ENCODE data around the gene TMSB15A. TPM values are rescaled to one million over a fixed set of nuclear protein-coding genes. Genes with fewer than 3 reads are reported as not detected.

The TMSB15A gene
- total and polyA plus RNA-seq, 2 of the 8 experiments (the other 6 are each of a cell fraction or from before 2014, with no cell fraction given), result 87.6 to 189 TPM

- no peaks in the 10 kb centered on the region for H3K79me2 ChIP-seq (ENCODE audit: control insufficient read depth in 1 of 2, insufficient read depth in 2 of 2, low read length in 2 of 2)
- CTCF ChIA-PET (ENCODE audit: partially characterized antibody), result no interaction called here
- no peak for FAIRE-seq
- no peak for TF ChIP-seq KDM1A (IDR thresholded peaks at IDR 0.05; ENCODE audit: borderline replicate concordance, low read length)
- TF ChIP-seq TAF7 (optimal IDR thresholded peaks at IDR 0.05; ENCODE audit: borderline replicate concordance, low read depth, low read length), result no peak
- TF ChIP-seq CEBPB (IDR thresholded peaks at IDR 0.05; ENCODE audit: low read depth, low read length), result no peak
- no peak for TF ChIP-seq NANOG (IDR thresholded peaks at IDR 0.05; ENCODE audit: insufficient read depth, low read depth, low read length, poor library complexity, severe bottlenecking)
- TF ChIP-seq TAF1 (IDR thresholded peaks at IDR 0.05; ENCODE audit: low read depth, low read length), result no peak
- no peak for TF ChIP-seq TCF12 (IDR thresholded peaks at IDR 0.05; ENCODE audit: low read depth, low read length)
- no peak for TF ChIP-seq GTF2F1 (IDR thresholded peaks at IDR 0.05; ENCODE audit: borderline replicate concordance, low read depth, low read length)
- TF ChIP-seq, protein P1, sequence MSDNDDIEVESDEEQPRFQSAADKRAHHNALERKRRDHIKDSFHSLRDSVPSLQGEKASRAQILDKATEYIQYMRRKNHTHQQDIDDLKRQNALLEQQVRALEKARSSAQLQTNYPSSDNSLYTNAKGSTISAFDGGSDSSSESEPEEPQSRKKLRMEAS (IDR thresholded peaks at IDR 0.05), result no peak
- no peak for TF ChIP-seq E2F6 (IDR thresholded peaks at IDR 0.05)
- TF ChIP-seq GABPA (IDR thresholded peaks at IDR 0.05; ENCODE audit: borderline replicate concordance, insufficient read depth, low read length), result no peak
- TF ChIP-seq, protein P2, sequence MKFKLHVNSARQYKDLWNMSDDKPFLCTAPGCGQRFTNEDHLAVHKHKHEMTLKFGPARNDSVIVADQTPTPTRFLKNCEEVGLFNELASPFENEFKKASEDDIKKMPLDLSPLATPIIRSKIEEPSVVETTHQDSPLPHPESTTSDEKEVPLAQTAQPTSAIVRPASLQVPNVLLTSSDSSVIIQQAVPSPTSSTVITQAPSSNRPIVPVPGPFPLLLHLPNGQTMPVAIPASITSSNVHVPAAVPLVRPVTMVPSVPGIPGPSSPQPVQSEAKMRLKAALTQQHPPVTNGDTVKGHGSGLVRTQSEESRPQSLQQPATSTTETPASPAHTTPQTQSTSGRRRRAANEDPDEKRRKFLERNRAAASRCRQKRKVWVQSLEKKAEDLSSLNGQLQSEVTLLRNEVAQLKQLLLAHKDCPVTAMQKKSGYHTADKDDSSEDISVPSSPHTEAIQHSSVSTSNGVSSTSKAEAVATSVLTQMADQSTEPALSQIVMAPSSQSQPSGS (IDR thresholded peaks at IDR 0.05; ENCODE audit: low read length), result no peak
- TF ChIP-seq CHD2 (IDR thresholded peaks at IDR 0.05; ENCODE audit: low read length), result no peak
- no peak for TF ChIP-seq SP4 (IDR thresholded peaks at IDR 0.05; ENCODE audit: low read length)
Observed at GRCh38 chrX:102548231-102548630, 31.7 kb upstream of the TMSB15A start.

More at GRCh38 chrX:102548231-102548630, 31.7 kb upstream of the TMSB15A start:
- Histone ChIP-seq H3K18ac (ENCODE audit: extremely low read depth, low read length) (no peak overlapping the region), H3K9ac (replicated peaks in 1 of 4; ENCODE audit: extremely low read depth in 1 of 4, low read depth in 3 of 4, low read length in 3 of 4) (no peak overlapping the region), H4K8ac (ENCODE audit: extremely low read depth, insufficient read depth, low read length) (no peak overlapping the region), H3K4me2 (ENCODE audit: insufficient read depth in 1 of 2, low read depth in 2 of 2, low read length in 2 of 2) (no peak overlapping the region), H3K14ac (ENCODE audit: insufficient read length) (no peak overlapping the region), H4K91ac (replicated peaks; ENCODE audit: insufficient read length, low read length) (no peak overlapping the region), H2BK20ac (ENCODE audit: low read length) (no peak overlapping the region), H3K4ac (replicated peaks; ENCODE audit: insufficient read length, low read depth, low read length) (no peak overlapping the region), H2AFZ (ENCODE audit: low read length) (no peak overlapping the region), H4K20me1 (replicated peaks in 1 of 2; ENCODE audit: control insufficient read depth in 1 of 2, insufficient read depth in 2 of 2, low read length in 2 of 2) (no peaks in the 10 kb centered on the region), H2BK5ac (ENCODE audit: low read depth, low read length) (no peak overlapping the region), H4K5ac (ENCODE audit: insufficient read length, low read depth, low read length) (no peak overlapping the region), H3K79me1 (ENCODE audit: low read depth, low read length) (no peaks in the 10 kb centered on the region), H3K9me3 (ENCODE audit: insufficient read depth in 2 of 2, low read depth in 1 of 2, low read length in 1 of 2) (no peaks in the 10 kb centered on the region; a peak in 1 of 4 replicates), H3K23ac (ENCODE audit: insufficient read length) (no peak overlapping the region), H2BK120ac (replicated peaks; ENCODE audit: low read depth, low read length) (no peak overlapping the region), H2AK5ac (ENCODE audit: low read depth, low read length) (no peak overlapping the region), H3K4me1 (replicated peaks in 1 of 4; ENCODE audit: control insufficient read depth in 3 of 4, insufficient read depth in 4 of 4, low read length in 3 of 4) (no peaks in the 10 kb centered on the region), H3K36me3 (ENCODE audit: control insufficient read depth in 2 of 4, insufficient read depth in 4 of 4, low read length in 3 of 4) (no peaks in the 10 kb centered on the region), H2BK12ac (ENCODE audit: low read depth, low read length) (no peak overlapping the region), H3K23me2 (ENCODE audit: low read depth, low read length) (no peaks in the 10 kb centered on the region), H3K27me3 (replicated peaks in 1 of 4; ENCODE audit: control insufficient read depth in 3 of 4, extremely low read depth in 1 of 4, insufficient read depth in 3 of 4, low read length in 3 of 4) (no peaks in the 10 kb centered on the region), H3K27ac (ENCODE audit: low read depth, low read length) (no peak overlapping the region), H2BK15ac (ENCODE audit: low read length) (no peak overlapping the region), H3K56ac (replicated peaks; ENCODE audit: insufficient read length, low read depth, low read length) (no peak overlapping the region), H3K4me3 (ENCODE audit: extremely low read depth in 1 of 4, insufficient read depth in 2 of 4, low read depth in 3 of 4, low read length in 4 of 4) (no peak overlapping the region)
- no peak for DNase-seq (ENCODE audit: low read depth in 1 of 2, low spot score in 2 of 2)
- WGBS, 2 experiments (ENCODE audit: extremely low coverage in 1 of 2, insufficient coverage in 1 of 2, insufficient read length in 1 of 2, insufficient replicate concordance in 2 of 2, low coverage in 1 of 2, low lambda C conversion rate in 2 of 2, missing lambda C conversion rate in 1 of 2), result 93% methylated on average over 21 of the region's 23 CpGs; no CpG with 5 or more reads in 1 of the 2 experiments
- POLR2A ChIA-PET (ENCODE audit: partially characterized antibody), result no interaction called here

Measured in H1 (cell line).